ENCODE results near the gene SLC17A2.

SLC17A2 gene

DNA sequence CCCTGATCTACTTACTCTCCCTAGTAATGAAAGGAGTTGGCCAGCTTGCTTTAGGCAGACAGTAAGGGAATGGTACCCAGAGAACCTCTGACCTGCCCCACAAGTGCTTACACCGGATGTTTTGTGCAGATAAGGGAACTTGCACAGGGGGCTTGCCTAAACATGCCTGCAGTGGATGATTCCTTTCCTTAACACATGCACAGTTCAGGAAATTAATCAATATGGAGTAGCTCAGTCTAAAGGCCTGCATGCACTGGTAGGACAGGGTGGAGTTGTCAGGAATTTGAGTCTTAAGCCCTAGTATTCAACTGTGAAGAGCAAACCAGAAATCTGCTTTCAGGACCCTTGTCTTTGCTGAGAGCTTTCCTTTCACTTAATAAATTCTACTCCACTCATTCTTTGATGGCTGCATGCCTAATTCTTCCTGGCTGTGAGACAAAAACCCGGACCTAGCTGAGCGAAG, 28.2 kb upstream of the SLC17A2 start:
- CTCF ChIA-PET: interaction anchor here (0.7 to 4.6 kb wide), 3 partner anchors 33 to 892 kb away, joined by 3 to 18 read pairs (median 3); no protein-coding TSS in a partner anchor
- Histone ChIP-seq H3K4me1 (ENCODE audit: control insufficient read depth, insufficient read depth, low read length) (peaks cover 10% of the 10 kb centered on the region; the same call in 1 of the 2 replicates), H3K36me3 (ENCODE audit: control insufficient read depth in 2 of 2, insufficient read depth in 1 of 2, low read length in 2 of 2) (no peaks in the 10 kb centered on the region), H3K4me3 (ENCODE audit: low read depth, low read length) (no peak overlapping the region), H3K27ac (ENCODE audit: extremely low read depth, low read depth, low read length) (no peak overlapping the region), H3K9me3 (ENCODE audit: control insufficient read depth, insufficient read depth, low read depth, low read length) (no peaks in the 10 kb centered on the region)
- POLR2A ChIA-PET: no interaction called here
- peak; percentile 98 for TF ChIP-seq SETDB1 (IDR thresholded peaks at IDR 0.05; ENCODE audit: insufficient read length, low read length)
- TF ChIP-seq, protein P1, sequence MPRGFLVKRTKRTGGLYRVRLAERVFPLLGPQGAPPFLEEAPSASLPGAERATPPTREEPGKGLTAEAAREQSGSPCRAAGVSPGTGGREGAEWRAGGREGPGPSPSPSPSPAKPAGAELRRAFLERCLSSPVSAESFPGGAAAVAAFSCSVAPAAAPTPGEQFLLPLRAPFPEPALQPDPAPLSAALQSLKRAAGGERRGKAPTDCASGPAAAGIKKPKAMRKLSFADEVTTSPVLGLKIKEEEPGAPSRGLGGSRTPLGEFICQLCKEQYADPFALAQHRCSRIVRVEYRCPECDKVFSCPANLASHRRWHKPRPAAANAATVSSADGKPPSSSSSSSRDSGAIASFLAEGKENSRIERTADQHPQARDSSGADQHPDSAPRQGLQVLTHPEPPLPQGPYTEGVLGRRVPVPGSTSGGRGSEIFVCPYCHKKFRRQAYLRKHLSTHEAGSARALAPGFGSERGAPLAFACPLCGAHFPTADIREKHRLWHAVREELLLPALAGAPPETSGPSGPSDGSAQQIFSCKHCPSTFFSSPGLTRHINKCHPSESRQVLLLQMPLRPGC (tag by site-specific recombination; IDR thresholded peaks at IDR 0.05): no peak

- no peak overlapping the region for H3K27ac ChIP-seq (ENCODE audit: extremely low read depth, low read depth, low read length)
- H3K4me1 ChIP-seq (ENCODE audit: control insufficient read depth, insufficient read depth, low read length): no peaks in the 10 kb centered on the region
- TF ChIP-seq ZNF664 (tag by site-specific recombination; IDR thresholded peaks at IDR 0.05): no peak
- no peak for TF ChIP-seq ZNF155 (tag by site-specific recombination; IDR thresholded peaks at IDR 0.05)
- TF ChIP-seq OSR2 (tag by site-specific recombination; IDR thresholded peaks at IDR 0.05): no peak
- TF ChIP-seq ZNF423 (tag by site-specific recombination; IDR thresholded peaks at IDR 0.05): no peak
- no peak for TF ChIP-seq ZNF202 (tag by site-specific recombination; IDR thresholded peaks at IDR 0.05; ENCODE audit: borderline replicate concordance)
- TF ChIP-seq, protein P2, sequence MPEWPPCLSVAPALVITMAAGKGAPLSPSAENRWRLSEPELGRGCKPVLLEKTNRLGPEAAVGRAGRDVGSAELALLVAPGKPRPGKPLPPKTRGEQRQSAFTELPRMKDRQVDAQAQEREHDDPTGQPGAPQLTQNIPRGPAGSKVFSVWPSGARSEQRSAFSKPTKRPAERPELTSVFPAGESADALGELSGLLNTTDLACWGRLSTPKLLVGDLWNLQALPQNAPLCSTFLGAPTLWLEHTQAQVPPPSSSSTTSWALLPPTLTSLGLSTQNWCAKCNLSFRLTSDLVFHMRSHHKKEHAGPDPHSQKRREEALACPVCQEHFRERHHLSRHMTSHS (tag by site-specific recombination; IDR thresholded peaks at IDR 0.05): no peak
- no peak for TF ChIP-seq ZNF175 (tag by site-specific recombination; IDR thresholded peaks at IDR 0.05)
- TF ChIP-seq, protein P3, sequence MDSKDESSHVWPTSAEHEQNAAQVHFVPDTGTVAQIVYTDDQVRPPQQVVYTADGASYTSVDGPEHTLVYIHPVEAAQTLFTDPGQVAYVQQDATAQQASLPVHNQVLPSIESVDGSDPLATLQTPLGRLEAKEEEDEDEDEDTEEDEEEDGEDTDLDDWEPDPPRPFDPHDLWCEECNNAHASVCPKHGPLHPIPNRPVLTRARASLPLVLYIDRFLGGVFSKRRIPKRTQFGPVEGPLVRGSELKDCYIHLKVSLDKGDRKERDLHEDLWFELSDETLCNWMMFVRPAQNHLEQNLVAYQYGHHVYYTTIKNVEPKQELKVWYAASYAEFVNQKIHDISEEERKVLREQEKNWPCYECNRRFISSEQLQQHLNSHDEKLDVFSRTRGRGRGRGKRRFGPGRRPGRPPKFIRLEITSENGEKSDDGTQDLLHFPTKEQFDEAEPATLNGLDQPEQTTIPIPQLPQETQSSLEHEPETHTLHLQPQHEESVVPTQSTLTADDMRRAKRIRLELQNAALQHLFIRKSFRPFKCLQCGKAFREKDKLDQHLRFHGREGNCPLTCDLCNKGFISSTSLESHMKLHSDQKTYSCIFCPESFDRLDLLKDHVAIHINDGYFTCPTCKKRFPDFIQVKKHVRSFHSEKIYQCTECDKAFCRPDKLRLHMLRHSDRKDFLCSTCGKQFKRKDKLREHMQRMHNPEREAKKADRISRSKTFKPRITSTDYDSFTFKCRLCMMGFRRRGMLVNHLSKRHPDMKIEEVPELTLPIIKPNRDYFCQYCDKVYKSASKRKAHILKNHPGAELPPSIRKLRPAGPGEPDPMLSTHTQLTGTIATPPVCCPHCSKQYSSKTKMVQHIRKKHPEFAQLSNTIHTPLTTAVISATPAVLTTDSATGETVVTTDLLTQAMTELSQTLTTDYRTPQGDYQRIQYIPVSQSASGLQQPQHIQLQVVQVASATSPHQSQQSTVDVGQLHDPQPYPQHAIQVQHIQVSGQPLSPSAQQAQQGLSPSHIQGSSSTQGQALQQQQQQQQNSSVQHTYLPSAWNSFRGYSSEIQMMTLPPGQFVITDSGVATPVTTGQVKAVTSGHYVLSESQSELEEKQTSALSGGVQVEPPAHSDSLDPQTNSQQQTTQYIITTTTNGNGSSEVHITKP (tag by site-specific recombination; IDR thresholded peaks at IDR 0.05): no peak
- TF ChIP-seq ZNF580 (tag by site-specific recombination; IDR thresholded peaks at IDR 0.05): no peak
- TF ChIP-seq, protein P4, sequence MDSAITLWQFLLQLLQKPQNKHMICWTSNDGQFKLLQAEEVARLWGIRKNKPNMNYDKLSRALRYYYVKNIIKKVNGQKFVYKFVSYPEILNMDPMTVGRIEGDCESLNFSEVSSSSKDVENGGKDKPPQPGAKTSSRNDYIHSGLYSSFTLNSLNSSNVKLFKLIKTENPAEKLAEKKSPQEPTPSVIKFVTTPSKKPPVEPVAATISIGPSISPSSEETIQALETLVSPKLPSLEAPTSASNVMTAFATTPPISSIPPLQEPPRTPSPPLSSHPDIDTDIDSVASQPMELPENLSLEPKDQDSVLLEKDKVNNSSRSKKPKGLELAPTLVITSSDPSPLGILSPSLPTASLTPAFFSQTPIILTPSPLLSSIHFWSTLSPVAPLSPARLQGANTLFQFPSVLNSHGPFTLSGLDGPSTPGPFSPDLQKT (IDR thresholded peaks at IDR 0.05; ENCODE audit: borderline replicate concordance, low read depth, low read length): no peak
- TF ChIP-seq, protein P5, sequence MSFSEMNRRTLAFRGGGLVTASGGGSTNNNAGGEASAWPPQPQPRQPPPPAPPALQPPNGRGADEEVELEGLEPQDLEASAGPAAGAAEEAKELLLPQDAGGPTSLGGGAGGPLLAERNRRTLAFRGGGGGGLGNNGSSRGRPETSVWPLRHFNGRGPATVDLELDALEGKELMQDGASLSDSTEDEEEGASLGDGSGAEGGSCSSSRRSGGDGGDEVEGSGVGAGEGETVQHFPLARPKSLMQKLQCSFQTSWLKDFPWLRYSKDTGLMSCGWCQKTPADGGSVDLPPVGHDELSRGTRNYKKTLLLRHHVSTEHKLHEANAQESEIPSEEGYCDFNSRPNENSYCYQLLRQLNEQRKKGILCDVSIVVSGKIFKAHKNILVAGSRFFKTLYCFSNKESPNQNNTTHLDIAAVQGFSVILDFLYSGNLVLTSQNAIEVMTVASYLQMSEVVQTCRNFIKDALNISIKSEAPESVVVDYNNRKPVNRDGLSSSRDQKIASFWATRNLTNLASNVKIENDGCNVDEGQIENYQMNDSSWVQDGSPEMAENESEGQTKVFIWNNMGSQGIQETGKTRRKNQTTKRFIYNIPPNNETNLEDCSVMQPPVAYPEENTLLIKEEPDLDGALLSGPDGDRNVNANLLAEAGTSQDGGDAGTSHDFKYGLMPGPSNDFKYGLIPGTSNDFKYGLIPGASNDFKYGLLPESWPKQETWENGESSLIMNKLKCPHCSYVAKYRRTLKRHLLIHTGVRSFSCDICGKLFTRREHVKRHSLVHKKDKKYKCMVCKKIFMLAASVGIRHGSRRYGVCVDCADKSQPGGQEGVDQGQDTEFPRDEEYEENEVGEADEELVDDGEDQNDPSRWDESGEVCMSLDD (tag by site-specific recombination; IDR thresholded peaks at IDR 0.05): no peak
- TF ChIP-seq ZXDB (tag by site-specific recombination; IDR thresholded peaks at IDR 0.05): no peak
- no peak for TF ChIP-seq ZNF660 (tag by site-specific recombination; IDR thresholded peaks at IDR 0.05)
- TF ChIP-seq ZNF530 (tag by site-specific recombination; IDR thresholded peaks at IDR 0.05; ENCODE audit: low read depth): no peak
- no peaks in the 10 kb centered on the region for H3K36me3 ChIP-seq (ENCODE audit: control insufficient read depth in 2 of 2, insufficient read depth in 1 of 2, low read length in 2 of 2)
- no peaks in the 10 kb centered on the region for H3K9me3 ChIP-seq (ENCODE audit: control insufficient read depth, insufficient read depth, low read depth, low read length)
- POLR2A ChIA-PET: no interaction called here
- H3K4me3 ChIP-seq (ENCODE audit: low read depth, low read length): no peak overlapping the region
- CTCF ChIA-PET: interaction anchor here (0.6 to 4.6 kb wide), 3 partner anchors 20 to 236 kb away, joined by 3 to 18 read pairs (median 3); no protein-coding TSS in a partner anchor
Measured at GRCh38 chr6:25956226-25956625, 25.7 kb upstream of the SLC17A2 start.
